Kidney epithelial cell (primary cell): ENCODE data around the gene CPB1. TPM values are rescaled to one million over a fixed set of nuclear protein-coding genes. Genes with fewer than 3 reads are reported as not detected.

Source experiments
- DNase-seq: peaks from one replicate; pipeline ENCODE4 v3.0.0-alpha.2; 2010; ENCODE audit warnings: low read depth
- H3K27me3 ChIP-seq: 2 replicates; pipeline ENCODE4 v1.6.0; 2011; ENCODE audit warnings: low read length; ENCODE audit not compliant: control insufficient read depth, insufficient read depth
- H3K36me3 ChIP-seq: 2 replicates; pipeline ENCODE4 v1.5.1; 2011; ENCODE audit warnings: low read length; ENCODE audit not compliant: control insufficient read depth, insufficient read depth
- H3K4me3 ChIP-seq: 2 replicates; pipeline ENCODE4 v1.5.1; 2011; ENCODE audit warnings: low read depth, mild to moderate bottlenecking, control low read depth, low read length
- CTCF ChIP-seq: IDR thresholded peaks from 2 replicates; pipeline ENCODE4 v1.5.1; 2011; ENCODE audit warnings: mild to moderate bottlenecking, moderate library complexity, low read length, control low read depth, inconsistent platforms; ENCODE audit not compliant: insufficient read depth, poor library complexity, severe bottlenecking
- total RNA-seq: library from RNA; depleted of rRNA; stranded (reverse); fragments of >200 nt; gene quantifications from 2 replicates; pipeline ENCODE4 v1.2.3, GENCODE V29; 2015

The CPB1 gene
- total RNA-seq, 1 donor from 2014 or later, result not detected

GRCh38 chr3:148840451-148840850 lies 12.8 kb downstream of the CPB1 start:
- H3K36me3 ChIP-seq, result no peaks in the 10 kb centered on the region
- no peaks in the 10 kb centered on the region for H3K27me3 ChIP-seq
- DNase-seq, result no peak
- H3K4me3 ChIP-seq, result no peak overlapping the region
- no peak for TF ChIP-seq CTCF

GRCh38 chr3:148845756-148846395 lies 18.3 kb downstream of the CPB1 start:
- Histone ChIP-seq H3K36me3 (no peaks in the 10 kb centered on the region), H3K27me3 (no peaks in the 10 kb centered on the region), H3K4me3 (no peak overlapping the region)
- DNase-seq, result no peak
- TF ChIP-seq CTCF, result no peak

GRCh38 chr3:148847351-148847750 lies 19.7 kb downstream of the CPB1 start:
- Histone ChIP-seq H3K4me3 (no peak overlapping the region), H3K27me3 (no peaks in the 10 kb centered on the region), H3K36me3 (no peaks in the 10 kb centered on the region)
- DNase-seq, result no peak
- no peak for TF ChIP-seq CTCF

GRCh38 chr3:148848410-148848809 lies 20.8 kb downstream of the CPB1 start:
- no peak for DNase-seq
- Histone ChIP-seq H3K4me3 (no peak overlapping the region), H3K27me3 (no peaks in the 10 kb centered on the region), H3K36me3 (no peaks in the 10 kb centered on the region)
- no peak for TF ChIP-seq CTCF

GRCh38 chr3:148852271-148852992 lies 24.8 kb downstream of the CPB1 start:
- no peaks in the 10 kb centered on the region for H3K36me3 ChIP-seq
- no peaks in the 10 kb centered on the region for H3K27me3 ChIP-seq
- TF ChIP-seq CTCF, result no peak

More at GRCh38 chr3:148852271-148852992, 24.8 kb downstream of the CPB1 start:
- no peak overlapping the region for H3K4me3 ChIP-seq
- no peak for DNase-seq
